ENCODE results near the gene NCOA1. TPM values are rescaled to one million over a fixed set of nuclear protein-coding genes. Genes with fewer than 3 reads are reported as not detected.

NCOA1 gene
- total RNA-seq (2021; ENCODE audit: unreplicated experiment) (24.6 TPM), Bru-seq, nascent RNA (percentile 79 among the genes with signal in this experiment), BruChase-seq, experiment 1, labeled RNA remaining after a 2-hour chase (percentile 73 among the genes with signal in this experiment), BruChase-seq, experiment 2, labeled RNA remaining after a 6-hour chase (percentile 70 among the genes with signal in this experiment)
- polyA plus RNA-seq (2012; ENCODE audit: insufficient read length), result 12.2 TPM
- long read RNA-seq, partial matches to known transcripts, result 16 of 46 reads
- long read RNA-seq, other reads (novel, unspliced or antisense), result 30 of 46 reads

DNA sequence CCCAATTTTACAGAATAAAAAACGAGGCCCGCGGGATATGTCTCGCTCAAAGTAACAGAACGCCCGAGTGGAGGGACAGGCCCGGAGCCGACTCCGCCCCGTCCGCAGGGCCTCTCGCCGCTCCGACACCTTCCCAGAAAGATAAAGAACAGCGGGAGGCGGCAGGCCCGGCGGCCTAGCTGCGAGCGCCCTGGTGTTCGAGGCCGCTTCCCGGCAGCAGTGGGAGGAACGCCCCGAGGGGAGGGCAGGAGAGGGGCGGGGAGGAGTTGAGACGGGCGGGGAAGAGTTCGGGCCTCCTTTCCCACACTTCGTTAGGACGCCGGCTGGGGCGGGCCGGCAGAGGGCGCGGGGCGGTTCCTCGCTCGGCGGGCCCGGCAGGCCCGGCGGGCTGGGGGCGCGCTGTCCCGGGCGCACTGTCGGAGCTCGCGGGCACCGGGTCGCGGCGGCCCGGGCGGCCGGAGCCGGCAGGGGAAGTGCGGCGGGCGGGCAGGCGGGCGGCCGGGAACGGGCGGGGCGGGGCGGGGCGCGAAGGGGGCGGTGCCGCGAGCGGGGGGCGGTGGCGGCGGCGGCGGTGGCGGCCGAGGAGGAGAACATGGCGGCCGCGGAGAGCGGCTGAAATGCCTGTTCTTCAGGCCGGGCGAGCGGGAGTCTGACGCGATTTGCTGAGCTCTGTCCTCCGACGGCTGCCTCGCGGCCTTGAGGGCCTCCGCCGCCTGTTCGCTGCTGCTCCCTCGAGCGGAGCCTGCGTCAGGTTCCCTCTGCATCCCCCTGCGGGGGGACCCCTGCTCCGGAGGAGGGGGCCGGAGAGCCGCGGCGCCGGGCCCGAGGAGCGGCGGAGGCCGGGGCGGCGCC, at the start of gene NCOA1:
TSS of gene NCOA1 (plus strand) at position 565 of the 852 bp plus-strand sequence. CDS start 167,424 bp downstream, outside the sequence.
- POLR2A ChIA-PET, result interaction anchor here (0.7 kb wide), 1 partner anchor 11 kb away, joined by 3 read pairs; no protein-coding TSS in a partner anchor
- in situ Hi-C loops (cut with HindIII; ENCODE audit: low pct_unique_long_range_greater_than_20kb, low sequenced_read_pairs), result no loop called here

DNA sequence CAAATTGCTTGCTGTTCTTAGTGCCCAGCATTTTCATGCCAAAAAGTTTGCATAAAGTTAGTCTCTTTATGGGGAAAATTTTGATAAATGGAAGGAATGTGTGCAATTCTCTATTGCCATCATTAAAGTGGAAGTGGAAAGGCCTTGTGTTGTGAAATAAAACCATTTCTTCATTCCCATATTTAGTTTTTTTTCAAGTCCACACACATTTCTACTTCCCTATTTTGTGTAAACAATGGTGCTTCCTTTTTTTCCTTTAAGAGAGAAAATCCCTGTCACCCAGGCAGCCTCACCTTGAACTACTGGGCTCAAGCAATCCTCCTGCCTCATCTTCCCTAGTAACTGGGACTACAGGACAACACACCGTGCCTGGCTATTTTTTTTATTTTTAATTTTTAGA, 42.3 kb upstream of the NCOA1 start:
- intact Hi-C loops (cut with micrococcal nuclease; ENCODE audit: unreplicated experiment), result no loop called here
- ATAC-seq (no peak), DNase-seq (ENCODE audit: low read depth, low spot score) (no peak)
- Histone ChIP-seq H3K36me3 (ENCODE audit: control insufficient read depth, insufficient read depth, low read length) (no peaks in the 10 kb centered on the region), H3K4me3 (ENCODE audit: low read depth in 2 of 2, low read length in 2 of 2) (no peak overlapping the region), H3K27ac (ENCODE audit: low read length) (no peak overlapping the region), H3K4me1 (ENCODE audit: control insufficient read depth, insufficient read depth, low read length) (no peaks in the 10 kb centered on the region), H3K9me3 (ENCODE audit: control insufficient read depth, insufficient read depth, low read depth, low read length) (peaks cover 11% of the 10 kb centered on the region), H3K27me3 (ENCODE audit: control insufficient read depth, insufficient read depth, low read length) (no peaks in the 10 kb centered on the region)
- no TSS peak for BruUV-seq (replicated peaks)
- ChIA-PET POLR2A (no interaction called here), CTCF (no interaction called here)
- in situ Hi-C loops (cut with HindIII; ENCODE audit: low pct_unique_long_range_greater_than_20kb, low sequenced_read_pairs), result no loop called here
- no peak for TF ChIP-seq POLR2AphosphoS5 (IDR thresholded peaks at IDR 0.05; ENCODE audit: low read depth, low read length)
- TF ChIP-seq, protein P1, sequence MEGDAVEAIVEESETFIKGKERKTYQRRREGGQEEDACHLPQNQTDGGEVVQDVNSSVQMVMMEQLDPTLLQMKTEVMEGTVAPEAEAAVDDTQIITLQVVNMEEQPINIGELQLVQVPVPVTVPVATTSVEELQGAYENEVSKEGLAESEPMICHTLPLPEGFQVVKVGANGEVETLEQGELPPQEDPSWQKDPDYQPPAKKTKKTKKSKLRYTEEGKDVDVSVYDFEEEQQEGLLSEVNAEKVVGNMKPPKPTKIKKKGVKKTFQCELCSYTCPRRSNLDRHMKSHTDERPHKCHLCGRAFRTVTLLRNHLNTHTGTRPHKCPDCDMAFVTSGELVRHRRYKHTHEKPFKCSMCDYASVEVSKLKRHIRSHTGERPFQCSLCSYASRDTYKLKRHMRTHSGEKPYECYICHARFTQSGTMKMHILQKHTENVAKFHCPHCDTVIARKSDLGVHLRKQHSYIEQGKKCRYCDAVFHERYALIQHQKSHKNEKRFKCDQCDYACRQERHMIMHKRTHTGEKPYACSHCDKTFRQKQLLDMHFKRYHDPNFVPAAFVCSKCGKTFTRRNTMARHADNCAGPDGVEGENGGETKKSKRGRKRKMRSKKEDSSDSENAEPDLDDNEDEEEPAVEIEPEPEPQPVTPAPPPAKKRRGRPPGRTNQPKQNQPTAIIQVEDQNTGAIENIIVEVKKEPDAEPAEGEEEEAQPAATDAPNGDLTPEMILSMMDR (IDR thresholded peaks at IDR 0.05), result no peak
- no peak for TF ChIP-seq TCF7L2 (IDR thresholded peaks at IDR 0.05; ENCODE audit: low read depth, low read length)
- no peak for TF ChIP-seq SIN3A (IDR thresholded peaks at IDR 0.05; ENCODE audit: borderline replicate concordance, insufficient read depth, low read depth, low read length)
- TF ChIP-seq, protein P2, sequence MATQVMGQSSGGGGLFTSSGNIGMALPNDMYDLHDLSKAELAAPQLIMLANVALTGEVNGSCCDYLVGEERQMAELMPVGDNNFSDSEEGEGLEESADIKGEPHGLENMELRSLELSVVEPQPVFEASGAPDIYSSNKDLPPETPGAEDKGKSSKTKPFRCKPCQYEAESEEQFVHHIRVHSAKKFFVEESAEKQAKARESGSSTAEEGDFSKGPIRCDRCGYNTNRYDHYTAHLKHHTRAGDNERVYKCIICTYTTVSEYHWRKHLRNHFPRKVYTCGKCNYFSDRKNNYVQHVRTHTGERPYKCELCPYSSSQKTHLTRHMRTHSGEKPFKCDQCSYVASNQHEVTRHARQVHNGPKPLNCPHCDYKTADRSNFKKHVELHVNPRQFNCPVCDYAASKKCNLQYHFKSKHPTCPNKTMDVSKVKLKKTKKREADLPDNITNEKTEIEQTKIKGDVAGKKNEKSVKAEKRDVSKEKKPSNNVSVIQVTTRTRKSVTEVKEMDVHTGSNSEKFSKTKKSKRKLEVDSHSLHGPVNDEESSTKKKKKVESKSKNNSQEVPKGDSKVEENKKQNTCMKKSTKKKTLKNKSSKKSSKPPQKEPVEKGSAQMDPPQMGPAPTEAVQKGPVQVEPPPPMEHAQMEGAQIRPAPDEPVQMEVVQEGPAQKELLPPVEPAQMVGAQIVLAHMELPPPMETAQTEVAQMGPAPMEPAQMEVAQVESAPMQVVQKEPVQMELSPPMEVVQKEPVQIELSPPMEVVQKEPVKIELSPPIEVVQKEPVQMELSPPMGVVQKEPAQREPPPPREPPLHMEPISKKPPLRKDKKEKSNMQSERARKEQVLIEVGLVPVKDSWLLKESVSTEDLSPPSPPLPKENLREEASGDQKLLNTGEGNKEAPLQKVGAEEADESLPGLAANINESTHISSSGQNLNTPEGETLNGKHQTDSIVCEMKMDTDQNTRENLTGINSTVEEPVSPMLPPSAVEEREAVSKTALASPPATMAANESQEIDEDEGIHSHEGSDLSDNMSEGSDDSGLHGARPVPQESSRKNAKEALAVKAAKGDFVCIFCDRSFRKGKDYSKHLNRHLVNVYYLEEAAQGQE (IDR thresholded peaks at IDR 0.05; ENCODE audit: insufficient read depth in 1 of 2, low read depth in 2 of 2, low read length in 1 of 2), result no peak

More for the DNA sequence above, at the start of gene NCOA1:
- H3K4me3 ChIP-seq (ENCODE audit: low read depth in 2 of 2, low read length in 2 of 2), result peak within 1 kb of the TSS; percentile 66 to 69
- peaks cover 33% of the 10 kb centered on the region for H3K4me1 ChIP-seq (ENCODE audit: control insufficient read depth, insufficient read depth, low read length)
- no peaks in the 10 kb centered on the region for H3K9me3 ChIP-seq (ENCODE audit: control insufficient read depth, insufficient read depth, low read depth, low read length)
- no peaks in the 10 kb centered on the region for H3K27me3 ChIP-seq (ENCODE audit: control insufficient read depth, insufficient read depth, low read length)
- ATAC-seq, result peak; percentile 95
- peak within 1 kb of the TSS; percentile 86 for H3K27ac ChIP-seq (ENCODE audit: low read length)
- intact Hi-C loops (cut with micrococcal nuclease; ENCODE audit: unreplicated experiment), result no loop called here
- TF ChIP-seq, protein P2 (IDR thresholded peaks at IDR 0.05; ENCODE audit: insufficient read depth in 1 of 2, low read depth in 2 of 2, low read length in 1 of 2), result no peak
- peak; percentile 65; the same call in 1 of the 2 replicates for TF ChIP-seq POLR2AphosphoS5 (IDR thresholded peaks at IDR 0.05; ENCODE audit: low read depth, low read length)
- peak; percentile 41; the same call in 1 of the 2 replicates for TF ChIP-seq SIN3A (IDR thresholded peaks at IDR 0.05; ENCODE audit: borderline replicate concordance, insufficient read depth, low read depth, low read length)
- no peak for TF ChIP-seq TCF7L2 (IDR thresholded peaks at IDR 0.05; ENCODE audit: low read depth, low read length)
- TF ChIP-seq, protein P1 (IDR thresholded peaks at IDR 0.05), result peak; percentile 38; the same call in 1 of the 2 replicates
- CTCF ChIA-PET, result no interaction called here
- BruUV-seq (replicated peaks), result no TSS peak
- H3K36me3 ChIP-seq (ENCODE audit: control insufficient read depth, insufficient read depth, low read length), result no peaks in the 10 kb centered on the region; the same call in 1 of the 2 replicates
- DNase-seq (ENCODE audit: low read depth, low spot score), result peak; percentile 33

Measured in Panc1 (cell line).